Measurements from ENCODE around the gene ACO1. TPM values are rescaled to one million over a fixed set of nuclear protein-coding genes. Genes with fewer than 3 reads are reported as not detected.

ACO1 gene
- polyA plus RNA-seq, 1 donor (not counting 4 experiments of a cell fraction or from before 2014, with no cell fraction given): 29.2 TPM

DNA sequence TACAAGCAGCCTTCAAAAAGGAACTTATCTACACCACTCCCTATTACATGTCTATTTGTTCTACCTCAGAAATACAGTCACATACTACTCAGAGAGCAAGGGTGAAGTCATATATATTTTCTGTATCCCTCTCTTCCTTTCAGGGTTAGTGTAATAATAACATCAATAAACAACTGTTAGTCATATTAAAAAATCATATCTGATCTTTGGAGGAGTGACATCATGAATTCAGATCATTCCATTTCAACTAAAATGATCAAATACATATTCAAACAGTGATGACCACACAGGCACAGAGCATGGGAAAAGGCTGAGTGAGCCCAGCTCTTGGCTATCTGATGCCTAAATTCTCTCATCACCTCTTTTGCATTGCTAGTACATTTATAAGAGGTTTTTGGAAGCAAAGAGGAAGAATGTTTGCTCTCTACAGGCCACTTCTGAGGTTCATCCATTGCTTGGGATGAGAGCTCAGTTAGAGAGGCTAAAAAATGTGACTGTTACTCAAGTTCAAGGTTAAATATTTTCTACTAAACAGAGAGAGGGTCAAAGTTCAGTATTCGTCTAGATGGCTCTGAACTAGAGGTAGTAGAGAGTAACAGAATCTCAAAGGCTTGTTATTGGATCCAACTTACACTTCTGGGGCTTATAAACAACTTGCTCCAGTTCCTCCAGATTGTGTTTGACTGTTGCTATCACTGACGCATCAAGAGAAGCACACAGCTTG, 102.6 kb downstream of the ACO1 start:
- Histone ChIP-seq H3K27ac (ENCODE audit: control insufficient read depth, insufficient read depth, low read length) (no peak overlapping the region), H4K20me1 (ENCODE audit: control insufficient read depth, extremely low read depth, insufficient read depth, low read length) (no peaks in the 10 kb centered on the region), H2AFZ (ENCODE audit: control insufficient read depth, low read length) (no peak overlapping the region), H3K4me3 (ENCODE audit: control insufficient read depth in 2 of 3, extremely low read depth in 1 of 3, insufficient read depth in 2 of 3, low read depth in 1 of 3, low read length in 3 of 3) (no peak overlapping the region), H3K79me2 (ENCODE audit: control insufficient read depth, insufficient read depth, low read length) (no peaks in the 10 kb centered on the region), H3K9ac (ENCODE audit: control insufficient read depth, extremely low read depth, insufficient read depth, low read length) (no peak overlapping the region), H3K36me3 (ENCODE audit: control insufficient read depth in 2 of 2, extremely low read depth in 1 of 2, insufficient read depth in 2 of 2, low read length in 2 of 2) (peaks cover 5 to 40% of the 10 kb centered on the region in 2 experiments), H3K9me1 (ENCODE audit: control insufficient read depth, extremely low read depth, insufficient read depth, low read length) (no peaks in the 10 kb centered on the region), H3K4me1 (ENCODE audit: control insufficient read depth, extremely low read depth, insufficient read depth, low read length) (peaks cover 3% of the 10 kb centered on the region), H3K9me3 (ENCODE audit: control insufficient read depth, low read depth, low read length) (no peaks in the 10 kb centered on the region), H3K27me3 (ENCODE audit: control insufficient read depth, extremely low read depth, insufficient read depth, low read length) (no peaks in the 10 kb centered on the region), H3K4me2 (ENCODE audit: control insufficient read depth, extremely low read depth, insufficient read depth, low read depth, low read length) (no peak overlapping the region)
- FAIRE-seq (no peak), DNase-seq (ENCODE audit: low read depth, low spot score) (no peak)
- dilution Hi-C loops (cut with MboI; ENCODE audit: extremely low pct_ligation_motif_present, low sequenced_read_pairs): no loop called here
- TF ChIP-seq, protein P1, sequence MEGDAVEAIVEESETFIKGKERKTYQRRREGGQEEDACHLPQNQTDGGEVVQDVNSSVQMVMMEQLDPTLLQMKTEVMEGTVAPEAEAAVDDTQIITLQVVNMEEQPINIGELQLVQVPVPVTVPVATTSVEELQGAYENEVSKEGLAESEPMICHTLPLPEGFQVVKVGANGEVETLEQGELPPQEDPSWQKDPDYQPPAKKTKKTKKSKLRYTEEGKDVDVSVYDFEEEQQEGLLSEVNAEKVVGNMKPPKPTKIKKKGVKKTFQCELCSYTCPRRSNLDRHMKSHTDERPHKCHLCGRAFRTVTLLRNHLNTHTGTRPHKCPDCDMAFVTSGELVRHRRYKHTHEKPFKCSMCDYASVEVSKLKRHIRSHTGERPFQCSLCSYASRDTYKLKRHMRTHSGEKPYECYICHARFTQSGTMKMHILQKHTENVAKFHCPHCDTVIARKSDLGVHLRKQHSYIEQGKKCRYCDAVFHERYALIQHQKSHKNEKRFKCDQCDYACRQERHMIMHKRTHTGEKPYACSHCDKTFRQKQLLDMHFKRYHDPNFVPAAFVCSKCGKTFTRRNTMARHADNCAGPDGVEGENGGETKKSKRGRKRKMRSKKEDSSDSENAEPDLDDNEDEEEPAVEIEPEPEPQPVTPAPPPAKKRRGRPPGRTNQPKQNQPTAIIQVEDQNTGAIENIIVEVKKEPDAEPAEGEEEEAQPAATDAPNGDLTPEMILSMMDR (optimal IDR thresholded peaks at IDR 0.05 in 1 of 3, IDR thresholded peaks at IDR 0.05 in 1 of 3, conservative IDR thresholded peaks at IDR 0.05 in 1 of 3; ENCODE audit: extremely low read depth in 1 of 3, insufficient read depth in 2 of 3, low read length in 3 of 3): no peak
- TF ChIP-seq EZH2 (IDR thresholded peaks at IDR 0.05; ENCODE audit: low read length): no peak

DNA sequence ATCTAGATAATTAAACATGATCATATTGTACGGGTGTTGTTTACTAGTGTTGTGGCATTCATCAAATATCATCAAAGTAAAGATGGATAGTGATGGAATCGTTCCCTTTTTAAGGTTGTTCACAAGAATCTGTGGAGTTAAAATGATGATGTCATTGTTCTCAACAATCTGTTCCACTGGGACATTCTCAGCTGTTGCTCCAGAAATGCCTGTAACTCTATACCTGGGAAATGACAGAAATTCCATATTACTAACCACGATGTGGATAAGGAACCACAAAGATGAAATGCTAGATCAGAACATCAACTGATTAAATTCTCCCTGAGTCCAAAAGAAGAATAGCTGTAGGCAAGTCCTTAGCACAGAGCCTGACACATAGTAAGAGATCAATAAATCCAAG, 103.5 kb downstream of the ACO1 start:
- Histone ChIP-seq H3K36me3 (ENCODE audit: control insufficient read depth in 2 of 2, extremely low read depth in 1 of 2, insufficient read depth in 2 of 2, low read length in 2 of 2) (peaks cover 8 to 39% of the 10 kb centered on the region in 2 experiments), H3K27me3 (ENCODE audit: control insufficient read depth, extremely low read depth, insufficient read depth, low read length) (no peaks in the 10 kb centered on the region), H3K4me3 (ENCODE audit: control insufficient read depth in 2 of 3, extremely low read depth in 1 of 3, insufficient read depth in 2 of 3, low read depth in 1 of 3, low read length in 3 of 3) (no peak overlapping the region), H3K79me2 (ENCODE audit: control insufficient read depth, insufficient read depth, low read length) (no peaks in the 10 kb centered on the region), H2AFZ (ENCODE audit: control insufficient read depth, low read length) (no peak overlapping the region), H3K4me2 (ENCODE audit: control insufficient read depth, extremely low read depth, insufficient read depth, low read depth, low read length) (no peak overlapping the region), H4K20me1 (ENCODE audit: control insufficient read depth, extremely low read depth, insufficient read depth, low read length) (no peaks in the 10 kb centered on the region), H3K9me1 (ENCODE audit: control insufficient read depth, extremely low read depth, insufficient read depth, low read length) (no peaks in the 10 kb centered on the region), H3K9ac (ENCODE audit: control insufficient read depth, extremely low read depth, insufficient read depth, low read length) (no peak overlapping the region), H3K4me1 (ENCODE audit: control insufficient read depth, extremely low read depth, insufficient read depth, low read length) (no peaks in the 10 kb centered on the region), H3K27ac (ENCODE audit: control insufficient read depth, insufficient read depth, low read length) (no peak overlapping the region), H3K9me3 (ENCODE audit: control insufficient read depth, low read depth, low read length) (no peaks in the 10 kb centered on the region)
- TF ChIP-seq, protein P1 (optimal IDR thresholded peaks at IDR 0.05 in 1 of 3, IDR thresholded peaks at IDR 0.05 in 1 of 3, conservative IDR thresholded peaks at IDR 0.05 in 1 of 3; ENCODE audit: extremely low read depth in 1 of 3, insufficient read depth in 2 of 3, low read length in 3 of 3): no peak
- no peak for TF ChIP-seq EZH2 (IDR thresholded peaks at IDR 0.05; ENCODE audit: low read length)
- dilution Hi-C loops (cut with MboI; ENCODE audit: extremely low pct_ligation_motif_present, low sequenced_read_pairs): no loop called here
- FAIRE-seq (no peak), DNase-seq (ENCODE audit: low read depth, low spot score) (no peak)

All from keratinocyte (primary cell).